Mammary epithelial cell (primary cell): ENCODE measurements around the gene ROR1.

ENCODE experiments used
- EZH2 ChIP-seq: IDR thresholded peaks from 2 replicates; pipeline ENCODE4 v1.6.1; 2012; ENCODE audit warnings: low read length, inconsistent platforms, borderline replicate concordance
- TF ChIP-seq, protein P1 (sequence below), 2 donors: IDR thresholded peaks in 1 of 2; conservative IDR thresholded peaks in 1 of 2; 2 replicates each; pipeline ENCODE4 v1.5.1; 2011 to 2012; ENCODE audit warnings: inconsistent platforms in 2 of 2, low read length in 2 of 2, mild to moderate bottlenecking in 2 of 2, control low read depth in 1 of 2, low read depth in 1 of 2; ENCODE audit not compliant: insufficient read depth in 1 of 2; ENCODE audit errors: extremely low read depth in 1 of 2

DNA sequence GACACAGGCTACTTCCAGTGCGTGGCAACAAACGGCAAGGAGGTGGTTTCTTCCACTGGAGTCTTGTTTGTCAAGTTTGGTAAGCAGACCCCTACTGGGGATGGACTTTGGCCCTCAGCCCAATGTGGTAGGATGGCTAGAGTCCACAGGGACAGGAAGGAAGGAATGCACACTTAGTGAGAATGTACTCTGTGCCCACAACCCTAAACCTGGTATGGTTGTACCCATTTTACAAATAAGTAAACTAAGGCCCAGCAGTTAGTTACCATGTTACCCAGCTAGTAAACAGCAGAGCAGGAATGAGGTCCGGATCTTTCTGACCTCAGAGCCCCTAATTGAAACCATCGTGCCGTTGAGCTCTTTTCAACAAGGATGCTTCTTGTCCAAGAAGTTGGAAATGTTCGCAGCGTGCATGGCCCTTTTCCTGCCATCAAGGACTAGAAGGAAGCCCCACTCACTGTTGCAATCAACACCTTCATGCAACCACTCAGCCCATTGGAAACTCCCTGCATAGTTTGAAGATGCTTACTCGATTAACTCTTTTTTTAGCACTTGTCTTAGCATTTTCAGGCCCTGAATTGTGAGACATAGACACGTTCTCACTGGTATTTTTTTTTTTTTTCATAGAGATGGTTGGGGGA, 276.2 kb downstream of the ROR1 start:
- TF ChIP-seq, protein P1, sequence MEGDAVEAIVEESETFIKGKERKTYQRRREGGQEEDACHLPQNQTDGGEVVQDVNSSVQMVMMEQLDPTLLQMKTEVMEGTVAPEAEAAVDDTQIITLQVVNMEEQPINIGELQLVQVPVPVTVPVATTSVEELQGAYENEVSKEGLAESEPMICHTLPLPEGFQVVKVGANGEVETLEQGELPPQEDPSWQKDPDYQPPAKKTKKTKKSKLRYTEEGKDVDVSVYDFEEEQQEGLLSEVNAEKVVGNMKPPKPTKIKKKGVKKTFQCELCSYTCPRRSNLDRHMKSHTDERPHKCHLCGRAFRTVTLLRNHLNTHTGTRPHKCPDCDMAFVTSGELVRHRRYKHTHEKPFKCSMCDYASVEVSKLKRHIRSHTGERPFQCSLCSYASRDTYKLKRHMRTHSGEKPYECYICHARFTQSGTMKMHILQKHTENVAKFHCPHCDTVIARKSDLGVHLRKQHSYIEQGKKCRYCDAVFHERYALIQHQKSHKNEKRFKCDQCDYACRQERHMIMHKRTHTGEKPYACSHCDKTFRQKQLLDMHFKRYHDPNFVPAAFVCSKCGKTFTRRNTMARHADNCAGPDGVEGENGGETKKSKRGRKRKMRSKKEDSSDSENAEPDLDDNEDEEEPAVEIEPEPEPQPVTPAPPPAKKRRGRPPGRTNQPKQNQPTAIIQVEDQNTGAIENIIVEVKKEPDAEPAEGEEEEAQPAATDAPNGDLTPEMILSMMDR (conservative IDR thresholded peaks at IDR 0.05 in 1 of 2, IDR thresholded peaks at IDR 0.05 in 1 of 2; ENCODE audit: extremely low read depth in 1 of 2, insufficient read depth in 1 of 2, low read depth in 1 of 2, low read length in 2 of 2): no peak
- TF ChIP-seq EZH2: no peak
